ENCODE data around the gene GLT1D1.

Gene GLT1D1

GRCh38 chr12:128864516-128865186, 11.4 kb downstream of the GLT1D1 start:
- TF ChIP-seq CTCF (IDR thresholded peaks at IDR 0.05; ENCODE audit: low read depth, low read length, missing control alignments), result no peak
- no peak overlapping the region for H3K4me3 ChIP-seq (ENCODE audit: low read depth, low read length)
- in situ Hi-C loops (cut with HindIII; ENCODE audit: low sequenced_read_pairs), result no loop called here
- no peak for DNase-seq (ENCODE audit: low read depth)

GRCh38 chr12:128867466-128867865, 14.2 kb downstream of the GLT1D1 start:
- DNase-seq (ENCODE audit: low read depth), result no peak
- H3K4me3 ChIP-seq (ENCODE audit: low read depth, low read length), result no peak overlapping the region
- in situ Hi-C loops (cut with HindIII; ENCODE audit: low sequenced_read_pairs), result no loop called here
- no peak for TF ChIP-seq CTCF (IDR thresholded peaks at IDR 0.05; ENCODE audit: low read depth, low read length, missing control alignments)

- in situ Hi-C loops (cut with HindIII; ENCODE audit: low sequenced_read_pairs), result no loop called here
- no peak for TF ChIP-seq CTCF (IDR thresholded peaks at IDR 0.05; ENCODE audit: low read depth, low read length, missing control alignments)
- H3K4me3 ChIP-seq (ENCODE audit: low read depth, low read length), result no peak overlapping the region
- no peak for DNase-seq (ENCODE audit: low read depth)
Measured at GRCh38 chr12:128871516-128871892, 18.2 kb downstream of the GLT1D1 start.

- no peak for DNase-seq (ENCODE audit: low read depth)
- in situ Hi-C loops (cut with HindIII; ENCODE audit: low sequenced_read_pairs), result no loop called here
- TF ChIP-seq CTCF (IDR thresholded peaks at IDR 0.05; ENCODE audit: low read depth, low read length, missing control alignments), result no peak
Measured at GRCh38 chr12:128872303-128872702, 19.0 kb downstream of the GLT1D1 start.

GRCh38 chr12:128876559-128876958, 23.3 kb downstream of the GLT1D1 start:
- DNase-seq (ENCODE audit: low read depth), result no peak
- no peak for TF ChIP-seq CTCF (IDR thresholded peaks at IDR 0.05; ENCODE audit: low read depth, low read length, missing control alignments)
- H3K4me3 ChIP-seq (ENCODE audit: low read depth, low read length), result no peak overlapping the region
- in situ Hi-C loops (cut with HindIII; ENCODE audit: low sequenced_read_pairs), result no loop called here

More at GRCh38 chr12:128872303-128872702, 19.0 kb downstream of the GLT1D1 start:
- no peak overlapping the region for H3K4me3 ChIP-seq (ENCODE audit: low read depth, low read length)

- in situ Hi-C loops (cut with HindIII; ENCODE audit: low sequenced_read_pairs), result no loop called here
- H3K4me3 ChIP-seq (ENCODE audit: low read depth, low read length), result no peak overlapping the region
- DNase-seq (ENCODE audit: low read depth), result no peak
- TF ChIP-seq CTCF (IDR thresholded peaks at IDR 0.05; ENCODE audit: low read depth, low read length, missing control alignments), result no peak
Measured at GRCh38 chr12:128879898-128880764, 26.9 kb downstream of the GLT1D1 start.
